Ureter (tissue), 1 donor: Measurements from ENCODE around the gene MMP25. TPM values are rescaled to one million over a fixed set of nuclear protein-coding genes. Genes with fewer than 3 reads are reported as not detected.
"Not testable (repeated sequence)": the region's sequence is repeated elsewhere in the genome, so short reads cannot be mapped to it uniquely, and the experiment has no call there.

Source experiments
- DNase-seq: peaks from one replicate; pipeline ENCODE4 v3.0.0-alpha.2; 2020; ENCODE audit warnings: low spot score
- total RNA-seq: library from RNA; stranded (reverse); gene quantifications from one replicate; pipeline ENCODE4 v1.2.4, GENCODE V29; 2023
- donor health status: DM: yes; HTN: yes; CAD: no.

The MMP25 gene
- total RNA-seq, 1 donor from 2014 or later: 0.78 TPM

DNA sequence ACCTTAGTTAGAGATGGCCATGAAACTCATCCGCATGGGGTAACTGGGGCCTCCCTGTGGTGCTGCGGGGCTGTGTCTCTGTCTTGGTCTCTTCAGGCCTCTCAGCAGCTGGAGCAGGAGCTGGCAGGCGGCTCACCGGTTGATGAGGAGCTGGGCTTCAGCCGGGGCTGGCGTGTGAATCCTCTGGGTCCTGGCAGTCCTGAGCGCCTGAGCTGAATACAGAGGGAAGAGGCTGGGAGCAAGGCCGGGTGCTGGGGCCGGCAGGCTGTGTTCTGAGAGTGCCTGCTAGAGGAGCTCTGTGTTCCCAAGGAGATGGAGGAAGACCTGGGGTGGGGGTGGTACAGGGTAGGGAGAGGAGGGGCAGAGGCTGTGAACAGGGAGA, 9.4 kb downstream of the MMP25 start:
- DNase-seq: not testable (repeated sequence)

GRCh38 chr16:3056336-3057180, 10.2 kb downstream of the MMP25 start:
- no peak for DNase-seq

GRCh38 chr16:3057181-3058138, 11.1 kb downstream of the MMP25 start:
- no peak for DNase-seq

DNA sequence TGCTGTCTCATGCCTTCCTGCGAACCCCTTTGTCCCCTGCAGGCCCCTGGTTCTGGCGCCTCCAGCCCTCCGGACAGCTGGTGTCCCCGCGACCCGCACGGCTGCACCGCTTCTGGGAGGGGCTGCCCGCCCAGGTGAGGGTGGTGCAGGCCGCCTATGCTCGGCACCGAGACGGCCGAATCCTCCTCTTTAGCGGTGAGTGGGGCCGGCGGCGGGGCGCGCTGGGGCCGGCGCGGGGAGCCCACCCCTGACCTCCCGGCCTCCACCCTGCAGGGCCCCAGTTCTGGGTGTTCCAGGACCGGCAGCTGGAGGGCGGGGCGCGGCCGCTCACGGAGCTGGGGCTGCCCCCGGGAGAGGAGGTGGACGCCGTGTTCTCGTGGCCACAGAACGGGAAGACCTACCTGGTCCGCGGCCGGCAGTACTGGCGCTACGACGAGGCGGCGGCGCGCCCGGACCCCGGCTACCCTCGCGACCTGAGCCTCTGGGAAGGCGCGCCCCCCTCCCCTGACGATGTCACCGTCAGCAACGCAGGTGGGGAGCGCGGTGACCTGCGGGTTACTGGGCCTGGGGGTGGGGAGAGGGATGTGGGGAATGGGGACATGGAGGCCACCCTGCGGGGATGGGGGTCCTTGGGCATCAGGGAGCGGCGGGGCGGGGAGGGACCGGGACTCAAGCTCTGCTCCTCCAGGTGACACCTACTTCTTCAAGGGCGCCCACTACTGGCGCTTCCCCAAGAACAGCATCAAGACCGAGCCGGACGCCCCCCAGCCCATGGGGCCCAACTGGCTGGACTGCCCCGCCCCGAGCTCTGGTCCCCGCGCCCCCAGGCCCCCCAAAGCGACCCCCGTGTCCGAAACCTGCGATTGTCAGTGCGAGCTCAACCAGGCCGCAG, 12.0 kb downstream of the MMP25 start:
- DNase-seq: peak; percentile 72

GRCh38 chr16:3059041-3059722, 12.8 kb downstream of the MMP25 start:
- DNase-seq: peak; percentile 86

GRCh38 chr16:3059723-3060242, 13.4 kb downstream of the MMP25 start:
- DNase-seq: no peak

- DNase-seq: no peak
These were observed 14.2 kb downstream of the MMP25 start for GRCh38 chr16:3060339-3061127.

GRCh38 chr16:3062553-3062952, 16.2 kb downstream of the MMP25 start:
- no peak for DNase-seq

- DNase-seq: no peak
These were observed 17.4 kb downstream of the MMP25 start for GRCh38 chr16:3063625-3064386.

DNA sequence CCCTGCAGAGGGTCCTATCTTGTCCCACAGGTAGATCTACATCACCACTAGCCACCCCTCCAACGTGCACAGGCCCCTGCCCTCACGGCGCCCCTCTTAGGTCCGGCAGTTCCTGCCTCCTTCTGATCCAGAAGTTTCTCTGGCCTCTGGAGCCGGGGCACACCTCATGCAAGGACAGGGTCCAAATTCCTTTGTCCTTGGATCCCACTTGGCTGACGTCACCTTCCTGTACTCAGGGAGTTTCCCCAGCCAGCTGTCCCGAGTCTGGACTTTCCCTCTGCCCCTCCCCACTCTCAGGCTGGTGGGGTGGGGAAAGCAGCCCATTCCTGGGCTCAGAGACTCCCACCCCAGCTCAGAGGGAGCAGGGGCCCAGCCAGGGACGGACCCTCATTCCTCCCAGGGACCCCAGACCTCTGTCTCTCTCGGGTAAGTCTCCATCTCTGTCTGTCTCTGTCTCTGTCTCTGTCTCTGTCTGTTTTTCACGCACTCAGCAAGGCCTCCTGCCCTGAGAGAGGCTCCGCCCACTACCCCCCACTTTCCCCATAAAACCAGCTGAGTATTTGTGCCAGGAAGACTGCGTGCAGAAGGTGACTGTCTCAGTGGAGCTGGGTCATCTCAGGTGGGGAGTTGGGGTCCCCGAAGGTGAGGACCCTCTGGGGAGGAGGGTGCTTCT, 18.8 kb downstream of the MMP25 start, which contains the start of gene IL32:
Gene IL32, plus strand, starts transcription at position 572 of the 673 bp plus-strand sequence. CDS start 172 bp downstream, outside the sequence.
- DNase-seq: no peak

DNA sequence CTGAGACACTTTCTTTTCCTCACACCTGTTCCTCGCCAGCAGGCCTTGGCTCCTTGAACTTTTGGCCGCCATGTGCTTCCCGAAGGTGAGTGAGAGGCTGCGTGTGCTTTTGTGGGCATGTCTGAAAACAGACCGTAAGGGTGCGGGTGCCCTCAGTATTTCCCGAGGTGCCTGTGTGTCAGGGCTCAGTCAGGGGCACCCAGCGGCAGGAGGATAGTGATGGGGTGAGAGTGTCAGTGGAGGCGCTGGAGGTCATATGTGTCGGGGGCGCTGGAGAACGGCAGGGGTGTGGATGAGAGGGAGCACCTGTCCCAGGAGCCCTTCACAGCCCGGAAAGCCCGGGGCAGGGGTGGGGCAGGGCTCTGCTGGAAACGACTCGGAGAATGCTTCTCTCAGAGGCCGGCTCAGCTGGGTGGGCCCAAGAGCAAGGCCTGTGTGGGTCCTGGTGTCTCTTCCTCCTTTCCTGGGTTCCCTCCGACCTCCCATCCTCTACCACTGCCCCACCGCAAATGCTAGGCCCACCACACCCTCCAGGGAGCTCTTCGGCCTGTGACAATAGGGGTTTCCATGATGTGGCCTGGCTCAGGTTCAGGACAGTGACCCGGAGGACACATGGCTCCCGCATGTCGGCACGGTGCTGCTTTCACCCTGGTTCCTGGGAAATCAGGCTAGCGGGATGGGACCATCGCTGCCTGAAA, 19.5 kb downstream of the MMP25 start:
- no peak for DNase-seq

- DNase-seq: no peak
These were observed 20.0 kb downstream of the MMP25 start for GRCh38 chr16:3066440-3066748.

- DNase-seq: no peak
These were observed 22.1 kb downstream of the MMP25 start for GRCh38 chr16:3068487-3068886.

DNA sequence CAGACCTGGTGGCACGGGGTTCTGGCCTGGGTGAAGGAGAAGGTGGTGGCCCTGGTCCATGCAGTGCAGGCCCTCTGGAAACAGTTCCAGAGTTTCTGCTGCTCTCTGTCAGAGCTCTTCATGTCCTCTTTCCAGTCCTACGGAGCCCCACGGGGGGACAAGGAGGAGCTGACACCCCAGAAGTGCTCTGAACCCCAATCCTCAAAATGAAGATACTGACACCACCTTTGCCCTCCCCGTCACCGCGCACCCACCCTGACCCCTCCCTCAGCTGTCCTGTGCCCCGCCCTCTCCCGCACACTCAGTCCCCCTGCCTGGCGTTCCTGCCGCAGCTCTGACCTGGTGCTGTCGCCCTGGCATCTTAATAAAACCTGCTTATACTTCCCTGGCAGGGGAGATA, 22.8 kb downstream of the MMP25 start:
- not testable (repeated sequence) for DNase-seq

- no peak for DNase-seq
These were observed 24.3 kb downstream of the MMP25 start for GRCh38 chr16:3070608-3071111.

- DNase-seq: no peak
These were observed 25.3 kb downstream of the MMP25 start for GRCh38 chr16:3071655-3072054.

GRCh38 chr16:3072148-3072547, 25.8 kb downstream of the MMP25 start:
- not testable (repeated sequence) for DNase-seq
